NCI-H526 treated with DMSO at 0.1 percent for 48 hours (cell line): ENCODE measurements around the gene HMCES.

Experiments
- DNase-seq: peaks from one replicate; lab custom pipeline; 2025; lab: John Stamatoyannopoulos, UW

Gene HMCES

DNA sequence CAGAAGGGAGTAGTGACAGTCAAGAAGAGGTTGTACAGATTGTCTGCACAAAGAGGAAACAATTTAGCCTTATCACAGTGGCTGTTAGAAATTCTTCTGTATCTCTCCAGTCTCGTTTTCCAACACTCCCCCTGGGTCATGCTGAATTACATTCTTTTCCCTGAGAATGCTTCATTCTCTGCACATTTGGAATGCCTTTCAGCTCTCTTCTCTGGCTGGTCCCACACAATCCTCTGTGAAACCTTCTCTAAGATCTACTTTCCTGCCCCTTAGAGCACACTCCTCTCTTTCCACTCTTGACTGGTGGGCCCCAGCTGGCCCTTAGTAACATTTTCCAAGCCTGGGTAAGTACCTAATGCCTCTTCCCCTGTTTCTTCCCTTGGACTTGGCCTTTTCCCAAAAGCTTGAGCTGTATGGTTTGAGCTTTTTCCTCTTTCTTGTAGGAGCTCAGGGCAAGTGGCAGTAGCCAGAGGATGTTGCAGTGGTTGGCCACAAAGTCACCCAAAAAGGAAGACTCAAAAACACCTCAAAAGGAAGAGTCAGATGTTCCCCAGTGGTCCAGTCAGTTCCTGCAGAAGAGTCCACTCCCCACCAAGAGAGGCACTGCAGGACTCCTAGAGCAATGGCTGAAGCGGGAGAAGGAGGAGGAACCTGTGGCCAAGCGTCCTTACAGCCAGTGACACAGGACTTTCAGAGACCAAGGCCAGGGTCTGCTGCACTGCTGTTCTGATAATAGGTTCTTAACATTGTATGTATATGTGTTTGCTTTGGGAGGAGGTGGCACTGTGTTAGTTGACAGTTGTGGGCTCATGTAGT lies 25.7 kb downstream of the HMCES start:
- no peak for DNase-seq

DNA sequence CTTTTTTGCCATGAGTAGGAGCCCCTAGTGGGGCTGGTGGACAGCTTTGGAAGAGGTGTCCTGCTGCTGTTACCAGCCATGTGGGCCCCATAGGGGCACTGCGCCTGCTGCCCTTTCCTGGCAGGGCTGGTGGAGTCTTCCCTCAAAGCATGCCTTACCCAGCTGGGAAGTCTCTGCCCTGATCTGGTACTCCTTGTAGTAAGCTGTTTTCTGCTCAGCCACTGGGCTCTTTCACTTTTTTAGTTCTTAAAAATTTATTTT lies 26.2 kb downstream of the HMCES start:
- no peak for DNase-seq

GRCh38 chr3:129305592-129306091 lies 27.0 kb downstream of the HMCES start:
- DNase-seq, result peak; percentile 88

DNA sequence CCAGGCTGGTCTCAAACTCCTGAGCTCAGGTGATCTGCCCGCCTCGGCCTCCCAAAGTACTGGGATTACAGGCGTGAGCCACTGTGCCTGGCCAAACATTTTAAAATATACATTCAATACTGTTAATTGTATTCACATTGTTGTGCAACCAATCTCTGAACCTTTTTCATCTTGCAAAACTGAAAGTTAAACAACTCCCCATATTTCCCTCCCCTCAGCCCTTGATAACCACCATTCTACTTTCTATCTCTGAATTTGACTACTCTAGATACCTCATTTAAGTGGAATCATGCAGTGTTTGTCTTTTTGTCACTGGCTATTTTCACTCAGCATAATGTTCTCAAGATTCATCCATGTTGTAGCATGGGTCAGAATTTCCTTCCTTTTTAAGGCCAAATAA lies 30.0 kb downstream of the HMCES start:
- no peak for DNase-seq

DNA sequence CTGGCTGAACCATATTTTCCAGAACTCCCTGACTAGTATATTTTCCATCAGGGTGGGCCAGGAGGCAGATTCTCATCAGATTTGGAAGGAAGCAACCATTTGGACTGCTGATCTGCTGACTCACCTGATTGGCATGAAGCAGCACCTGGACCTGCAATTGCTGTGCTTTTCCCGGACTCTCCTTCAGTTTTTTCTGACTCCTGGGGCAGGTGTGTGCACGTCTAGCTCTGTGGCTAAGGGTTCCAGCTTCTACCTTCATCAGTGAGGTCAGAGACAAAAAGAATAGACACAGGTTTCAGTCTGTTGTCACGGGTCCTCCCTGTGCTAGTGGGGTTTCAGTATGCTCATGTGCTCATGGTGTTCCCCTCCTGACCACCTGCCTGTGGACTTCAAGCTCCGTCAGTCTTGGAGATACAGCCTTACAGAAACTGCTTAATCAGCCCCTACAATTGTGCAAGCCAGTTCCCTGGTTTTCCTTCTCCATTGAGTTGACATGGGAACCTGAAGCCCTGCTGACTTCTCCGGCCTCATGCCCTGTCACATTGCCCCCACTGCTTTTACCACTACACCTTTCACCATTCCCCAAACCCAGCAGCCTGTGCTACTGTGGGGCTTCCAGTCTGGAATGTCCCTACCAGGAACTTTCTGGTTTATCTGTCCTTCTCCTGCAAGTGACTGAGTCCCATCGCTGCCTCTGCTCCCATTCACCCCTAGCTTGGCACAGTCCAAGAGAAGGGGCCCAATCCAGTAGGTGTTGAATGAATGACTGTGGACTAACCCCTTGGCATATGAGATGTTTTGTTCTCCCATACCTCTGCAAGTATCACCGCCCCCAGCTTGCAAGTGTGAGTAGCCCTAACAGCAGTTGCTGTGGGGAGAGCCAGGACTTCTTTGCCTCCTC lies 31.7 kb downstream of the HMCES start:
- no peak for DNase-seq

DNA sequence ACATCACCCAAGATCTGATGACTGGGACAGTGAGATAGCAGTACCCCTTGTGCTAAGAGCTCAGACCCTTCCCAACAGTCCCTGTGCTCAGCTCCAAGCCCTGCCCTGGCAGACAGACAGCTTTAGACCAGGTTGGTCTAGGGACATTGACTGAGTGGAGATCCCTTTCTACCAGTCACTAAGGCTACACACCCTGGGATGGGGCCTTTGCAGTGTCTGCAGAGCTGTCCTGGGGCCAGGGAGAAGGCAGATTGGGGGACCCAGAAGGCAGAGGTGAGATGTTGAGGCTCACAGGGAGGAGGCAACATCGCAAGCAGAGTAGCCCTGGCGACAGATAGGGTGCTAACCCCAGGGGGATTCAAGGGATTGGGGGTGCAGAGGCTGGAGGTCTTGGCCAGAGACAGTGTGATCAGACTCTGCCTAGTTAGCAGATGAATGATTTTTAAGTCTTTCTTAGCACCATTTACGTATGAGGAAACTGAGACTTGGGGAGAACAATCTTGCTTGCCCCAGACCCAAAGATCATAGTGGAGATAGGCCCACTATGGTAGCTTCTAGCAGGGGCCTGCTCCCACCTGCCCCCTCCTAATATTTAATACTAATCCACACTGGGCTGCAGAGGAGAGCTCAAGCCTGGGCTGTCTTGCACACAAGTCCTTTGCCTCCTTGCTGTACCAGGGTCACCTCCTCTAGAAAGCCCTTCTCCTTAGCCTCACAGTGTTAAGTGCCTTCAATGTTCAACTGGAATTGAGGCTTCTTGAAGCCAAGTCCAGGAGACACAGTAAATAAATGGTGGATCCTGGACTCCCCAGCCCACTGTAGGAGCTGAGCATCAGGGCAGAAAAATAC lies 32.6 kb downstream of the HMCES start:
- no peak for DNase-seq

DNA sequence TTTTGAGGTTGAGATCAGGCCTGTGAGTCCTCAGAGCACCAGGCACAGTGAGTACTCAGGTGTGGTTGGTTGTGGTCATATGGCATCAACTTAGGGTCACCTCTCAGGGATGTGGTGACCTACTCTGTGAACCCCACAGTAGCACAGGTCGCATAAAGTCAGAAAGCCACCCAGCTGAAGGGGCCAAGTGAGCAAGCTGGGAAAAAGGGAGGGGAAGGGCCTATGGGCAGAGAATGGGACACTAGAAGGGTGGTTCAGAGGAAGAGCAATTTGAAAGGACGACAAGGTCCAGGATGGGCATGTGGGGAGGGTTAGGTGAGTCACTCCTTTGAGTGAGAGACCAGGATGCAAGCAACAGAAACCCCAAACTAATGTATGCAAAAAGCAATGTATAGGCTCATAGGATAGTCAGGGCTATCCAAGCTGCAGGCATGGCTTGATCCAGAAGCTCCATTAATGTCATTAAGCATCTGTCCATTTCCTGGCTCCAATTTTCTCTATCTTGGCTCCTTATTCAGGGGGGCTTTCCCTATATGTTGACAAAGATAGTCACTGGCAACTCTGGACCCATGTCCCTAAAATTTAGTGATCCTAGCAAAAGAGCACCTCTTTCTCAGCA lies 33.5 kb downstream of the HMCES start:
- no peak for DNase-seq

DNA sequence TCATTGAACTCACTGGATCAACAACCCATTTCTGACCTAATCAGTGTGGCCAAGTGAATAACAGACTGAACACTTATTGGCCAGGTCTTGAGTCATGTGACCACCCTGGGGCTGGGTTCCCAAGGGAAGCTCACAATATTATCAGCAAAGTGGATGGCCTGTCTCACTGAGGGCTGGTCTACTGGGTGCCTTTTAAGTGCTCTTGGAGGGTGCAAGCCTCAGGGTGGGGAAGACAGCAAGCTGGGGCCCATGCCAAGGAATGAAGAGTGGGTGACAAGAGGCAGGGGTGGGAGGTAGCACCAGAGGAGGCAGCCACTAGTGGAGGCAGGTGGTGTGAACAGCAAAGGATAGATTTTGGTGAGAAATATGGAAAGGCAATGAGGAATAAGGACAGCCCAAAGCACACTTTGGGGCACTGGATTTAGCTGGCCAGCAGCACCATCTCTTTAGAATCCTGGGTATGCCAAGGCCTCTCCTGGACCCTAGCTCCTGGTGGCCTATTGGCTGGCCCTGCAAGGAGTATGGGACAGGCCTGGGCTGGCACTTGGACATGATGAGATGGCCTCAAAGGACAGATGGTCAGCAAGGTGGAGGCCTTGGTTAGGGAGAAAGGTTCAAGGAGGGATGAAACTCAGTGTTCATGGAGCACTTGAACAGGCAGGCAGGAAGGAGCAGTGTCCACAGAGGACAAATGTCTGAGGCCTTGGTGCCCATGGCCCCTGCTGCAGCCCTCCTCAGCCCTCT lies 34.2 kb downstream of the HMCES start:
- no peak for DNase-seq

- no peak for DNase-seq
These were observed 34.7 kb downstream of the HMCES start for GRCh38 chr3:129313415-129313664.

DNA sequence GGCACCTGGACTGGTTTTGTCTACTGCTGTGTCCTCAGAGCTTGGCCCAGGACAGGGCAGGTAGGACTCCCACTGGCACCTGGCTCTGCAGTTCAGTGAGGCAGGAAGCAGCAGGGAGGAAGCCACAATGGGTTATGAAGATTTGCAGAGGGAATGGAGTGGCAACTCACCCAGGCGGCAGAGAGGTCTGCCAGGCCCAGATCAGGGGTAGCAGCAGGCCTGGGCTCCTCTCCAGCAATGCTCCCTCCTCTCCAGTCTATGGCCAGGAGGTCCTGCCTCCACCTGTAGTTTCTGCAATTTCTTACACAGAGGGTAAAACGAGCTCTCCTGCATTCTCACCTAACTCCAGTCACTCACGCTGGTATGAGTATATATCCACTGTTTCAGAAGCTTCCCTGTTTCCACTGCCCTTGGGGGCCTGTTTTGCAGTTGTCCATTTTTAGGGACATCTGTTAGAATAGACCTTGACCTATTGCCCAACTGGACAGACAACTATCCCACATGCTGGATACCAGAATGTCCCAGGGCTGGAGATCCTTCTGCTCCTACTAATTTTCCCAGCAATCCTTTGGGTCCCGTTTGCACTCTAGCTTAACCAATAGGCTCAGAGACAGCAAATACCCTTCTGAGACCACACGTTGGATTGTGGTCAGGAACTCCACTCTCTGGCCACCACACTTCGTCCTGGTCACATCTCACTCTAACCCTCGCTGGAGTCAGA lies 35.2 kb downstream of the HMCES start:
- no peak for DNase-seq

DNA sequence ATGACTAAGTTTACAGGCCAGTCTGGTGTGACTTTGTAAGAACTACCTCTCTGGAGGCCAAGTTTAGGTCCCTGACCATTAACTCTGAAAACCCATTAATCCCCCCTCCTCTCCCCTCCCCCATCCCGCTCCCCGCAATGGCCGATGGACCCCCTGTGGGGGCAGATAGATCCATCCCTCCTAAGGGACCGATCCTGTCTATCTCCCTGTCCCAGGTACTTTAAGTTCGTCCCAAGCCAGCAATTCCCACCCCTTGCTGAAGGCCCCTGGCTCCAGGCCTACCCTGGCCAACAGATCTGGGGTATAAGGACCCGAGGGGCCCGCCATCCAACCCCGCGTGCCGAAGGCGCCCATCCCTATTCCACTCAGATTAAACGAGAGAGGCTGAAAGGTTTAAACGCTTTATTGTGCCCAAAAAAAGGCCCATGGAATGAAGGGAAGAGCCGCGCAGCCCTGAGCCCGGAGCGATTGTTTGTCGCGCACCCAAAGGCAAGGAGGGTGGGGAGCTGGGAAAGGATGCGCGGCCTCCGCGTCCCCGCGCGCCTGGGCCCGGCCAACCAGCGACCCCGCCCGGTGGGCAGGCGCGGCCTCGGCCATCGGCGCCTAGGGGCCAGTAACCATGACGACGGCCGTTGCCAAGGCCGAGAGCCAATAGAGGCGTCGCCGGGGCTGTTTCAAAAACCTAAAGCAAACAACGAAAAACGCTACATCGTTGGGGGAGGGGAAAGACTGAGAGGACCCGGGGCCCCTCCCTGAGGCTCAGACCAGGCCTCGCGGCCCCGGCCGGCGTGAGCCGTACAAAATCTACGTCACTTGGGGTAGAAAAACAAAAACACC lies 35.9 kb downstream of the HMCES start:
- DNase-seq, result peak; percentile 90

DNA sequence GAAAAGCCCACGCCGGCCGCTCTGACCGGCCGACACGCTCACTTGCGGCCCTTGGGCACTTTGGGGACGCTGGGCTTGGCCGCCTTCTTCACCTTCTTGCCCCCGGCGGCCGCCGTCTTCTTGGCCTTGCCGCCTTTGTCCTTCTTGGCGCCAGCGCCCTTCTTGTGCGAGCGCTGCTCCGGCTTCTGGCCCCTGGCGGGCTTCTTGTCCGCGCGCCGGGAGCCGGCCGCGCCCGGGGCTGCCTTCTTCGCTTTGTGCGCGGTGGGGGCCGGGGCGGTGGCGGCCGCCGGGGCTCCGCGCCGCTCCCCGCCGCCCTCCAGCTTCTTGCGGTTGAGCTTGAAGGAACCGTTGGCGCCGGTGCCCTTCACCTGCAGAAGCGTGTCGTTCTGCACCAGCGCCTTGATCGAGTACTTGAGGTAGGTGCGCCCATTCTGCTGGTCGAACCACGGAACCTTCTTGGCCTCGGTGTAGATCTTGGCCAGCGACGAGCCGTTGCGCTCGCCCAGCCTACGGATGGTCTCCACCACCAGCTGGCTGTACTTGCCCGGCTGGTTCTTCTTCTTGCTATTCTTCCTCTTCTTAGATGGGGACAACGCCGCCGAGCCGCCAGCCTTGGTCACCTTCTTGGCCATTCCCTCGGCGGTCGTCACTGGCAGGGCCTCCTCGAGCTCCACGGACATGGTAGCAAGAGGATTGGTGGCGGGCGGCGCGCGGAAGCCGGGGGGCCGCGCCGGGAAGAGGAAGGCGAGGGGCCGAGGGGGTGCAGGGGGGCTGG lies 36.7 kb downstream of the HMCES start:
- DNase-seq, result peak; percentile 27

GRCh38 chr3:129315998-129316247 lies 37.3 kb downstream of the HMCES start:
- no peak for DNase-seq

DNA sequence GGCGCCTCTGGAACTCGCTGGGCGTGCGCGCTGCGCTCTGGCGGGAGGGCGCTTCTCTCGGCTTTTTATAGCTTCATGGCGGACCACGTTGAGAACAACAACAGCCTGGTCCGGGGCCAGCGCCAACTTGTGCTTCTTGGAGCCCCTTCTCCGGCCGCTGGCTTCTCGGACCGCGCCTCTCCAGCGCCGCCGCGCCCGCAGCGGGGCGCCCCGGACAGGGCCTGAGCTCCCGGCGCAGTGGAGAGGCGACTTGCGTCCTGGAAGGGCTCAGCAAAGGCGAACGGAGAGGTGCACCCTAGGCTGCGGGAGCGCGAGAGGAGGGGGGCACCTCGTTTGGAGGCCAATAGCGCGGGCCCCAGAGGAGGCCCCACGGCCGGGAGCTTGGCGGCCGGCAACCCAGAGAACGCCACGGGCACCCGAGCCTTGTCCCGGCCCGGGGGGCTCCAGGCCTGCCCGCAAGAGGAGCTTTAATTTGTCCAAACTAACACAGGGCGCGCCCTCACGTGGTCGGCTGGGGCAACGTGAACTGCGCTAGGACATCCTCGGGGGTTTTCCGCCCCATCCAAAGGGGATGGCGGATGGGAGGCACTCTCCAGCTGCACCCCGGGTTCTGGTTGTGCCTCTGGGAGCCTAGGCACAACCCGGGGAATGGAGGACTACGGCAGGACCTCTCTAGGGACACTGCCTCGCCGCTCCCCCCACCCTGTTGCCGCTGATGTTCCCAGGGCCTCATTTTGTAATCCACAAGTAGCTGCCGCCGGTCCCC lies 37.8 kb downstream of the HMCES start:
- peak; percentile 69 for DNase-seq

DNA sequence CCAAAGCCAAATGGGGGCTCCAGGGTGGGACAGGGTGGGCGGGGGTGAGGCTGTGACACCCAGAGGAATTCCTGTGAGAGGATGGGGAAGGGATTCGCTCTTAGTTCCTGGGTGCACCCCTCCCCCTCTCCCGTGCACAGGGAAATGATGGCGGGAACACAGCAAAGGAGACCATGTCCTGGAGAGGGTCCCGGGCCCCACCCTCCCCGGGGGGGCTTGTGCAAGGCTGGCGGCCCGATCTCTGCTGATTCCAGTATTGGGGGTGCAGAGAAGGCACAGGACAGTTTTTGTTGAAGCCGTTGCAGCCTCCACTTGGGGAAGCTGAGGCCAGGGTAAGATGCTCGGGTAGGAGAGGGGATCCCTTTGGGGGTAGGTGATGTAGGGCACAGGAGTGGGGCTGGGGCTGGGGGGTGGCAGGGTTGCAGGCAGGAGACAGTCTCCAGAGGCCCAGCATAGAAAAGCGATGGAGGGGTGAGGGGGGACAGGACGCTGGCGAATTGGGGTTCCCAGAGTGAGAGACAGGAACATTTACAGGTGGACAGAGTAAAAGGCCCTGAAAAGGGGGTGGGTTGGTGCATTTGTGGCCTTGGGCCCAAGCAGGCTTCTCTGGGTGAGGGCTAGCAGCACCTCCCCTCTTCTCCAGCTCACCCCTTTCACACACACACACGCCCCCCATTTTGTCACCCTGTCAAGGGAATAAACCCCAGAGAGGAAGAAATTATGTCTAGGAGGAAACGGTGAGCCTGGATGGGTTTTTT lies 38.5 kb downstream of the HMCES start:
- no peak for DNase-seq

DNA sequence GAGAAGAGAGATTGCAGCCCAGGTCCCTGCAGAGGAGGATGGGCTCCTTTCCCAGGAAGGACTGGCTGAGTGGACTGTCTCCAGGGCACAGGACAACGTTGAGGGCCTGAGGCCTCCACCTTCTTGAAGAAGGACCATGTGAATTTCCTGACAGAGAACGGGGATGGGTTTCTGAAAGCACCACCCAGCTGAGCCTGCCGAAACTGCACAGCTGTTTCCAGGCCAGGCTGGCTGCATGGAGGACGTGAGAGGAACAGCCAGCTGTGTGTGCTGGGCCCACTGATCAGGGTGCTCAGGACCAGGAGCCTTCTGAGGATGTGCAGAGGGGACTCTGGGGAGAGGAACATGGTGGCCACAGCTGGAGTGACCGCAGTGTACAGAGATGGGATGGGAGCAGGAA lies 39.2 kb downstream of the HMCES start:
- DNase-seq, result no peak

- DNase-seq, result no peak
These were observed 40.3 kb downstream of the HMCES start for GRCh38 chr3:129318921-129319320.

- no peak for DNase-seq
These were observed 41.6 kb downstream of the HMCES start for GRCh38 chr3:129320261-129320660.
